IMR-90 (cell line): ENCODE measurements around the gene TTC31. TPM values are rescaled to one million over a fixed set of nuclear protein-coding genes. Genes with fewer than 3 reads are reported as not detected.

ENCODE experiments used
- ATAC-seq: fragments of 200-7000 bp; cut with Tn5 transposase; 2 replicates; pipeline ENCODE4 v1.9.1; 2020; ENCODE audit warnings: low read depth, mild to moderate bottlenecking, moderate library complexity
- BruUV-seq: library from RNA; stranded (reverse); fragments of 400-500 nt; replicated peaks from 2 replicates; lab custom pipeline; 2021; lab: Mats Ljungman, UMichigan
- CTCF ChIA-PET: fragments of 300-600 bp; formaldehyde crosslinking; extraction: SDS; loops from one replicate; lab custom pipeline; 2021; ENCODE audit warnings: antibody characterized with exemption; lab: Yijun Ruan, JAX
- POLR2A ChIA-PET: fragments of 300-600 bp; sonication (Branson Sonifier 250); formaldehyde crosslinking; loops from one replicate; lab custom pipeline; 2022; ENCODE audit warnings: antibody characterized with exemption; ENCODE audit not compliant: unreplicated experiment; lab: Charles Lee
- DNase-seq: peaks from one replicate; pipeline ENCODE4 v3.0.0; 2013
- H2AFZ ChIP-seq: replicated peaks from 2 replicates; pipeline ENCODE3; 2013; ENCODE audit warnings: low read length, mild to moderate bottlenecking; ENCODE audit not compliant: poor library complexity
- H2AK5ac ChIP-seq: 2 replicates; pipeline ENCODE4 v1.6.1; 2013; ENCODE audit warnings: low read depth, low read length, inconsistent platforms
- H2AK9ac ChIP-seq: replicated peaks from 2 replicates; pipeline ENCODE3; 2013; ENCODE audit warnings: mild to moderate bottlenecking, low read depth, low read length, moderate library complexity; ENCODE audit not compliant: poor library complexity
- H2BK120ac ChIP-seq: 2 replicates; pipeline ENCODE4 v1.6.1; 2013; ENCODE audit warnings: low read depth, low read length, inconsistent platforms
- H2BK15ac ChIP-seq: 3 replicates; pipeline ENCODE4 v1.6.1; 2013; ENCODE audit warnings: low read depth, low read length, inconsistent platforms
- H2BK20ac ChIP-seq: 2 replicates; pipeline ENCODE4 v1.6.1; 2013; ENCODE audit warnings: low read depth, mild to moderate bottlenecking, inconsistent platforms, low read length, moderate library complexity
- H2BK5ac ChIP-seq: 2 replicates; pipeline ENCODE4 v1.6.1; 2013; ENCODE audit warnings: mild to moderate bottlenecking, low read depth, low read length, inconsistent platforms; ENCODE audit not compliant: poor library complexity, severe bottlenecking
- H3K14ac ChIP-seq: replicated peaks from 2 replicates; pipeline ENCODE4 v1.6.1; 2013; ENCODE audit warnings: low read depth, low read length, inconsistent platforms
- H3K18ac ChIP-seq: 2 replicates; pipeline ENCODE4 v1.6.1; 2013; ENCODE audit warnings: low read depth, low read length, control low read depth
- H3K23ac ChIP-seq: 2 replicates; pipeline ENCODE4 v1.6.1; 2013; ENCODE audit warnings: low read depth, low read length, inconsistent platforms
- H3K27ac ChIP-seq: 2 replicates; pipeline ENCODE4 v1.5.1; 2013; ENCODE audit warnings: mild to moderate bottlenecking, control low read depth, low read length; ENCODE audit not compliant: insufficient read depth
- H3K27me3 ChIP-seq: 2 replicates; pipeline ENCODE4 v1.6.1; 2013; ENCODE audit warnings: low read length; ENCODE audit not compliant: control insufficient read depth, insufficient read depth
- H3K36me3 ChIP-seq: 2 replicates; pipeline ENCODE4 v1.6.1; 2013; ENCODE audit warnings: low read length, mixed read lengths; ENCODE audit not compliant: control insufficient read depth, insufficient read depth
- H3K4ac ChIP-seq: 2 replicates; pipeline ENCODE4 v1.6.1; 2013; ENCODE audit warnings: low read depth, low read length, inconsistent platforms
- H3K4me1 ChIP-seq: 2 replicates; pipeline ENCODE4 v1.6.1; 2013; ENCODE audit warnings: low read length, mixed read lengths; ENCODE audit not compliant: control insufficient read depth, insufficient read depth
- H3K4me2 ChIP-seq: 2 replicates; pipeline ENCODE4 v1.6.1; 2013; ENCODE audit warnings: low read depth, mild to moderate bottlenecking, control low read depth, low read length, moderate library complexity
- H3K4me3 ChIP-seq: 2 replicates; pipeline ENCODE4 v1.5.1; 2013; ENCODE audit warnings: low read depth, mild to moderate bottlenecking, control low read depth, low read length, moderate library complexity; ENCODE audit not compliant: insufficient read depth
- H3K56ac ChIP-seq: 2 replicates; pipeline ENCODE4 v1.6.1; 2013; ENCODE audit warnings: low read length, inconsistent platforms; ENCODE audit not compliant: insufficient read depth; ENCODE audit errors: extremely low read depth
- H3K79me1 ChIP-seq, 2 experiments: 2 replicates each; pipeline ENCODE4 v1.6.1; 2013; ENCODE audit warnings: low read length in 2 of 2, inconsistent platforms in 1 of 2, low read depth in 1 of 2
- H3K9ac ChIP-seq: 2 replicates; pipeline ENCODE4 v1.6.1; 2013; ENCODE audit warnings: low read depth, low read length, control low read depth
- H3K9me1 ChIP-seq: 2 replicates; pipeline ENCODE4 v1.6.1; 2013; ENCODE audit warnings: low read length, inconsistent platforms; ENCODE audit not compliant: insufficient read depth
- H3K9me3 ChIP-seq: 2 replicates; pipeline ENCODE4 v1.6.1; 2013; ENCODE audit warnings: low read length; ENCODE audit not compliant: control insufficient read depth, insufficient read depth
- H4K20me1 ChIP-seq: 2 replicates; pipeline ENCODE4 v1.6.1; 2013; ENCODE audit warnings: low read length, inconsistent platforms; ENCODE audit not compliant: insufficient read depth
- H4K5ac ChIP-seq: 2 replicates; pipeline ENCODE4 v1.6.1; 2013; ENCODE audit warnings: mild to moderate bottlenecking, low read depth, low read length, control low read depth
- H4K8ac ChIP-seq, 2 experiments: 2 replicates each; pipeline ENCODE4 v1.6.1; 2013; ENCODE audit warnings: low read depth in 2 of 2, low read length in 2 of 2, control low read depth in 1 of 2, inconsistent platforms in 1 of 2
- H4K91ac ChIP-seq: 2 replicates; pipeline ENCODE4 v1.6.1; 2013; ENCODE audit warnings: low read depth, low read length, inconsistent platforms; ENCODE audit not compliant: insufficient read depth
- BHLHE40 ChIP-seq: fragments of 150-350 bp; IDR thresholded peaks from 2 replicates; pipeline ENCODE4 v1.6.1; 2016; ENCODE audit warnings: mild to moderate bottlenecking, low read depth, low read length
- WGBS, 2 experiments: methylation state at CpG; one replicate each; pipeline versions ENCODE4 v1.1.5 to v1.1.7; 2013; ENCODE audit warnings: missing lambda C conversion rate in 2 of 2; ENCODE audit not compliant: insufficient read length in 1 of 2; ENCODE audit errors: extremely low coverage in 2 of 2; 5-methylcytosine and 5-hydroxymethylcytosine counted together
- dilution Hi-C: fragments of 300-500 bp; cut with HindIII; formaldehyde crosslinking; loops from one replicate; pipeline ENCODE4 v1.14.3; 2018; ENCODE audit warnings: low sequenced_read_pairs; ENCODE audit not compliant: unreplicated experiment
- in situ Hi-C: fragments of 300-500 bp; cut with MboI; formaldehyde crosslinking; loops from 3 replicates; pipeline ENCODE4 v1.14.3; 2019; ENCODE audit warnings: low sequenced_read_pairs, inconsistent platforms, mixed read lengths
- intact Hi-C: fragments of 100-400 bp; cut with micrococcal nuclease; formaldehyde crosslinking; loops from 2 replicates; pipeline ENCODE4 v1.10.0; 2022
- polyA plus RNA-seq, 3 experiments: library from polyadenylated mRNA; depleted of rRNA; stranded (reverse); fragments of >200 nt; gene quantifications; 2 replicates each; pipeline ENCODE4 v1.2.3, GENCODE V29; 2012; ENCODE audit warnings: low replicate concordance in 1 of 3
- total RNA-seq: library from RNA; depleted of rRNA; stranded (reverse); fragments of >200 nt; gene quantifications from 2 replicates; pipeline ENCODE4 v1.2.3, GENCODE V29; 2012
- TF ChIP-seq, protein P1 (sequence below): conservative IDR thresholded peaks from 2 replicates; pipeline ENCODE4 v1.5.1; 2012; ENCODE audit warnings: mild to moderate bottlenecking, low read depth, low read length, improper control_type of control experiment

TTC31 gene
- total and polyA plus RNA-seq, 2 of the 4 experiments (the other 2 are of a cell fraction) = 6.3 to 18.8 TPM

DNA sequence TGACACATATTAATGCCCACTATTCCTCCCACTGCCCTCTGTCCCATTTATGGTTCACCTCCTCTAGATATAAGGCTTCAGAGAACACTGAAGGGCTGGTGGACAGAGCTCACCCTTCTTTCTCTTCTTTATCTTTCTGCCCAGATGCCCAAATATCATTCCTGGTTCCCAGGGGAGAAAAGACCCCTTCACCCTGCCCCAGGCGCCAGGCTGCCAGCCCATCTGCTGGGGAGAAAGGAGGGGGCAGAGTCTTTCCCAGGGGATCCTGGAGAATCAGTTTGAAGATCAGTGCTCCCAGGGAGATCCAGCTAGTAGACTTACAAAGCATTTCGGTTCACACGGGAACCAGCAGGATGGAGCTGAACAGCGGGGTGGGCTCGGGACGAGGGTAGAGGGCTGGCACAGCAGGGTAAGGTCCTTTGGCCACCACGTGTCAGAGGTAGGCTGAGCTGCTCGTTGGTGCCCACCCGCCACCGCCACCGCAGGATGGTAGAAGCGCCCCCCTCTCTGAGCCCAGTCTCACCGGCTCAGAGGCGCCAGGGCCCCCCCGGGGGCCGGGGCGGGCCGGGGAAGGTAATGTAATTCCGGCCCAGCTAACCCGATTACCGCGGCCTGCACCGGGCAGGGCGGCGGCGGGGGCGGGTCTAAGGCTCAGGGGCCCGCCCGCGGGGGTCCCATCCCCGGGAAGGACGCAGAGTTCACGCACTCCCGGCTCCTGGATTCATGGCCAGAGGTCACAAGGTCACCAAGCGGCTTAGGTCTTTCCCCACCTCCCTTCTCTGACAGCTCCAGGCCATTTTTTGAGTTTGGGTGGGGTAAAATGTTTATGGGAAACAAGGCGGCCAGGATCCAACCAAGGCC is 30.1 kb downstream of the TTC31 start:
- no peak for ATAC-seq
- POLR2A ChIA-PET = no interaction called here

More for the DNA sequence above, 30.1 kb downstream of the TTC31 start:
- Histone ChIP-seq H3K9me1 (no peaks in the 10 kb centered on the region), H3K27me3 (peaks cover 69% of the 10 kb centered on the region), H2AFZ (no peak overlapping the region), H3K9ac (no peak overlapping the region), H2AK9ac (peak overlapping the region; percentile 5), H3K23ac (peak overlapping the region; percentile 63; the same call in 1 of the 2 replicates), H3K14ac (no peak overlapping the region), H2BK5ac (no peak overlapping the region), H3K4me3 (no peak overlapping the region), H3K36me3 (no peaks in the 10 kb centered on the region), H4K5ac (no peak overlapping the region), H3K79me1 (no peaks in the 10 kb centered on the region), H3K4me2 (no peak overlapping the region), H3K56ac (no peak overlapping the region), H3K4ac (no peak overlapping the region), H4K8ac (no peak overlapping the region), H2BK15ac (no peak overlapping the region), H2BK120ac (no peak overlapping the region), H4K91ac (no peak overlapping the region), H3K27ac (no peak overlapping the region), H4K20me1 (0 out of 2 replicates have a peak, but pooled peaks cover 5% of the 10 kb centered on the region), H2AK5ac (peak overlapping the region; percentile 50; the same call in 1 of the 2 replicates), H3K18ac (no peak overlapping the region), H3K4me1 (0 out of 2 replicates have a peak, but pooled peaks cover 2% of the 10 kb centered on the region), H2BK20ac (no peak overlapping the region), H3K9me3 (peaks cover 18% of the 10 kb centered on the region)
- CTCF ChIA-PET = no interaction called here
- no peak for DNase-seq
- intact Hi-C loops (no loop called here), dilution Hi-C loops (no loop called here), in situ Hi-C loops (no loop called here)
- WGBS, 2 experiments = 13% methylated on average over 9 of the region's 36 CpGs; no CpG with 5 or more reads in 1 of the 2 experiments
- TF ChIP-seq, protein P1, sequence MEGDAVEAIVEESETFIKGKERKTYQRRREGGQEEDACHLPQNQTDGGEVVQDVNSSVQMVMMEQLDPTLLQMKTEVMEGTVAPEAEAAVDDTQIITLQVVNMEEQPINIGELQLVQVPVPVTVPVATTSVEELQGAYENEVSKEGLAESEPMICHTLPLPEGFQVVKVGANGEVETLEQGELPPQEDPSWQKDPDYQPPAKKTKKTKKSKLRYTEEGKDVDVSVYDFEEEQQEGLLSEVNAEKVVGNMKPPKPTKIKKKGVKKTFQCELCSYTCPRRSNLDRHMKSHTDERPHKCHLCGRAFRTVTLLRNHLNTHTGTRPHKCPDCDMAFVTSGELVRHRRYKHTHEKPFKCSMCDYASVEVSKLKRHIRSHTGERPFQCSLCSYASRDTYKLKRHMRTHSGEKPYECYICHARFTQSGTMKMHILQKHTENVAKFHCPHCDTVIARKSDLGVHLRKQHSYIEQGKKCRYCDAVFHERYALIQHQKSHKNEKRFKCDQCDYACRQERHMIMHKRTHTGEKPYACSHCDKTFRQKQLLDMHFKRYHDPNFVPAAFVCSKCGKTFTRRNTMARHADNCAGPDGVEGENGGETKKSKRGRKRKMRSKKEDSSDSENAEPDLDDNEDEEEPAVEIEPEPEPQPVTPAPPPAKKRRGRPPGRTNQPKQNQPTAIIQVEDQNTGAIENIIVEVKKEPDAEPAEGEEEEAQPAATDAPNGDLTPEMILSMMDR = no peak
- no peak for TF ChIP-seq BHLHE40
- BruUV-seq = no TSS peak
